GM23338 (cell line): ENCODE measurements around the gene ITGB2. TPM values are rescaled to one million over a fixed set of nuclear protein-coding genes. Genes with fewer than 3 reads are reported as not detected.

ENCODE experiments used
- ATAC-seq: fragments of 200-7000 bp; cut with Tn5 transposase; 3 replicates; pipeline ENCODE4 v1.9.1; 2020
- DNase-seq: peaks from one replicate; pipeline ENCODE4 v3.0.0-alpha.2; 2015; ENCODE audit warnings: low spot score
- H2AFZ ChIP-seq: fragments of 200-600 bp; sonication (generic); 2 replicates; pipeline ENCODE4 v1.8.0; 2016; ENCODE audit warnings: antibody characterized with exemption, mild to moderate bottlenecking, moderate library complexity
- H3F3A ChIP-seq: fragments of 200-600 bp; sonication (generic); replicated peaks from 2 replicates; pipeline ENCODE4 v1.8.0; 2017; ENCODE audit warnings: antibody characterized with exemption, mixed run types, low read depth
- H3K27ac ChIP-seq: fragments of 200-600 bp; sonication (generic); 2 replicates; pipeline ENCODE4 v1.6.1; 2016; ENCODE audit warnings: low read depth
- H3K27me3 ChIP-seq: fragments of 200-600 bp; sonication (generic); 2 replicates; pipeline ENCODE4 v1.8.0; 2016; ENCODE audit warnings: mild to moderate bottlenecking, mixed run types, moderate library complexity; ENCODE audit not compliant: insufficient read depth
- H3K36me3 ChIP-seq: fragments of 200-600 bp; sonication (generic); 2 replicates; pipeline ENCODE4 v1.8.0; 2016; ENCODE audit warnings: mild to moderate bottlenecking; ENCODE audit not compliant: insufficient read depth
- H3K4me1 ChIP-seq: fragments of 200-600 bp; sonication (generic); 2 replicates; pipeline ENCODE4 v1.8.0; 2016; ENCODE audit warnings: mild to moderate bottlenecking, moderate library complexity; ENCODE audit not compliant: insufficient read depth
- H3K4me2 ChIP-seq: fragments of 200-600 bp; sonication (generic); 2 replicates; pipeline ENCODE4 v1.7.1; 2017; ENCODE audit warnings: mixed run types
- H3K4me3 ChIP-seq: fragments of 200-600 bp; sonication (generic); 2 replicates; pipeline ENCODE4 v1.6.1; 2016; ENCODE audit warnings: mixed run types
- H3K79me2 ChIP-seq: fragments of 200-600 bp; sonication (generic); replicated peaks from 2 replicates; pipeline ENCODE4 v1.8.0; 2017; ENCODE audit warnings: mild to moderate bottlenecking; ENCODE audit not compliant: insufficient read depth
- H3K9me2 ChIP-seq: fragments of 200-600 bp; sonication (generic); 2 replicates; pipeline ENCODE4 v1.8.0; 2017; ENCODE audit not compliant: insufficient read depth
- H4K20me1 ChIP-seq: fragments of 200-600 bp; sonication (generic); replicated peaks from 2 replicates; pipeline ENCODE4 v1.8.0; 2017; ENCODE audit warnings: mild to moderate bottlenecking; ENCODE audit not compliant: insufficient read depth
- H3K27ac Mint-ChIP-seq: 2 replicates; pipeline ENCODE4 v1.8.0; 2020; ENCODE audit warnings: inconsistent platforms, mild to moderate bottlenecking, moderate library complexity, mixed read lengths
- H3K27me3 Mint-ChIP-seq: 3 replicates; pipeline ENCODE4 v1.8.0; 2022; ENCODE audit warnings: low read depth, mild to moderate bottlenecking, moderate library complexity, mixed read lengths, inconsistent platforms; ENCODE audit not compliant: insufficient read depth, poor library complexity
- H3K36me3 Mint-ChIP-seq: 3 replicates; pipeline ENCODE4 v1.8.0; 2021; ENCODE audit warnings: low read depth, mild to moderate bottlenecking, inconsistent platforms, moderate library complexity, mixed read lengths
- H3K4me1 Mint-ChIP-seq: 3 replicates; pipeline ENCODE4 v1.8.0; 2020; ENCODE audit warnings: mild to moderate bottlenecking, inconsistent platforms, mixed read lengths
- H3K4me3 Mint-ChIP-seq: 3 replicates; pipeline ENCODE4 v1.8.0; 2021; ENCODE audit warnings: moderate library complexity, mild to moderate bottlenecking, inconsistent platforms, mixed read lengths
- H3K9me3 Mint-ChIP-seq: 3 replicates; pipeline ENCODE4 v1.8.0; 2020; ENCODE audit warnings: moderate library complexity, mild to moderate bottlenecking, inconsistent platforms, mixed read lengths
- ETS1 ChIP-seq: IDR thresholded peaks from 2 replicates; pipeline ENCODE4 v1.6.1; 2016; ENCODE audit warnings: antibody characterized with exemption
- JUNB ChIP-seq: IDR thresholded peaks from one replicate; pipeline ENCODE4 v1.6.1; 2016; ENCODE audit warnings: antibody characterized with exemption; ENCODE audit not compliant: unreplicated experiment
- POLR2AphosphoS5 ChIP-seq: IDR thresholded peaks from 2 replicates; pipeline ENCODE4 v1.6.1; 2016; ENCODE audit warnings: antibody characterized with exemption, low read depth
- REST ChIP-seq: IDR thresholded peaks from one replicate; pipeline ENCODE4 v1.6.1; 2018; ENCODE audit warnings: antibody characterized with exemption; ENCODE audit not compliant: unreplicated experiment
- STAT1 ChIP-seq: IDR thresholded peaks from one replicate; pipeline ENCODE4 v1.6.1; 2016; ENCODE audit warnings: antibody characterized with exemption; ENCODE audit not compliant: unreplicated experiment
- ZNF114 ChIP-seq: fragments of 250-450 bp; sonication (Bioruptor Pico); IDR thresholded peaks from 2 replicates; pipeline ENCODE4 v1.5.0; 2020; ENCODE audit warnings: mild to moderate bottlenecking, moderate library complexity
- polyA plus RNA-seq: library from polyadenylated mRNA; unstranded; fragments of >200 nt; fragmentation: Nextera tagmentation; extraction: Ambion mirVana; gene quantifications from 2 replicates; pipeline ENCODE4 v1.2.1, GENCODE V29; 2016
- total RNA-seq: library from RNA; depleted of rRNA; stranded (reverse); fragments of >200 nt; shearing (Covaris generic); gene quantifications from 2 replicates; pipeline ENCODE4 v1.2.3, GENCODE V29; 2014
- TF ChIP-seq, protein P1 (sequence below), 2 experiments: fragments of 200-600 bp in 1 of 2; sonication (generic) in 1 of 2; conservative IDR thresholded peaks; 2 replicates each; pipeline versions ENCODE4 v1.5.1 to v1.6.1; 2016 to 2017; ENCODE audit warnings: antibody characterized with exemption in 2 of 2, low read depth in 2 of 2, mild to moderate bottlenecking in 2 of 2, moderate library complexity in 1 of 2
- TF ChIP-seq, protein P2 (sequence below): fragments of 250-450 bp; sonication (Bioruptor Pico); IDR thresholded peaks from 2 replicates; pipeline ENCODE4 v1.5.0; 2020; ENCODE audit warnings: mild to moderate bottlenecking, moderate library complexity

Gene ITGB2
- total and polyA plus RNA-seq, 2 experiments from 2014 or later, result 0.44 to 0.63 TPM

- no peak for TF ChIP-seq REST
- TF ChIP-seq STAT1, result no peak
- TF ChIP-seq POLR2AphosphoS5, result no peak
- no peak for TF ChIP-seq ZNF114
- TF ChIP-seq, protein P1, sequence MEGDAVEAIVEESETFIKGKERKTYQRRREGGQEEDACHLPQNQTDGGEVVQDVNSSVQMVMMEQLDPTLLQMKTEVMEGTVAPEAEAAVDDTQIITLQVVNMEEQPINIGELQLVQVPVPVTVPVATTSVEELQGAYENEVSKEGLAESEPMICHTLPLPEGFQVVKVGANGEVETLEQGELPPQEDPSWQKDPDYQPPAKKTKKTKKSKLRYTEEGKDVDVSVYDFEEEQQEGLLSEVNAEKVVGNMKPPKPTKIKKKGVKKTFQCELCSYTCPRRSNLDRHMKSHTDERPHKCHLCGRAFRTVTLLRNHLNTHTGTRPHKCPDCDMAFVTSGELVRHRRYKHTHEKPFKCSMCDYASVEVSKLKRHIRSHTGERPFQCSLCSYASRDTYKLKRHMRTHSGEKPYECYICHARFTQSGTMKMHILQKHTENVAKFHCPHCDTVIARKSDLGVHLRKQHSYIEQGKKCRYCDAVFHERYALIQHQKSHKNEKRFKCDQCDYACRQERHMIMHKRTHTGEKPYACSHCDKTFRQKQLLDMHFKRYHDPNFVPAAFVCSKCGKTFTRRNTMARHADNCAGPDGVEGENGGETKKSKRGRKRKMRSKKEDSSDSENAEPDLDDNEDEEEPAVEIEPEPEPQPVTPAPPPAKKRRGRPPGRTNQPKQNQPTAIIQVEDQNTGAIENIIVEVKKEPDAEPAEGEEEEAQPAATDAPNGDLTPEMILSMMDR (conservative IDR thresholded peaks at IDR 0.05; ENCODE audit: low read depth in 2 of 2), result no peak
These were observed 79.9 kb downstream of the ITGB2 start (continued) for GRCh38 chr21:44840771-44841170.

DNA sequence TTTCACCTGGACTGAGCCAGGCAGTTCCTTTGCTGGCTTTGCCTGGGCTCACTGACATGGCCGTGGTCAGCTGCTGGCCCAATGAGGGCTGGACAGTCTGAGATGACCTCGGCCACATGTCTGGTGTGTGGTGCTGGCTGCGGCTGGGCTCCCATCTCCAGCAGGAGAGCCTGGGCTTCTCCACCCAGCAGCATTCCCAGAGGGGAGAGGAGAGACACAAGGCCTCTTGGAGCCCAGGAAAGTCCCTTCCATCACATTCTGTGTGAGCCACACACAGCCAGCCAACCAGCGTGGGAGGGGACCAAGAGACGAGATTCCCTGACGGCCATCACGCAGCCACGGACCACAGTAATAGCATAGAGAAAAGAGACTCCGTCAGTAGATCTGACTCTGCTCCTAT is 81.7 kb downstream of the ITGB2 start:
- no peaks in the 10 kb centered on the region for H3K9me2 ChIP-seq
- H3K9me3 Mint-ChIP-seq, result no peaks in the 10 kb centered on the region
- no peak overlapping the region for H3K4me2 ChIP-seq
- H3K4me3 Mint-ChIP-seq, result no peak overlapping the region
- no peaks in the 10 kb centered on the region for H4K20me1 ChIP-seq
- DNase-seq, result no peak
- no peak for ATAC-seq
- no peaks in the 10 kb centered on the region for H3K79me2 ChIP-seq
- H3K27me3 ChIP-seq, result no peaks in the 10 kb centered on the region
- H3K36me3 Mint-ChIP-seq, result no peaks in the 10 kb centered on the region
- H3F3A ChIP-seq, result no peaks in the 10 kb centered on the region
- H3K27ac Mint-ChIP-seq, result no peak overlapping the region
- H3K4me1 Mint-ChIP-seq, result no peaks in the 10 kb centered on the region
- no peak overlapping the region for H3K4me3 ChIP-seq
- no peaks in the 10 kb centered on the region for H3K4me1 ChIP-seq
- no peaks in the 10 kb centered on the region for H3K36me3 ChIP-seq
- TF ChIP-seq, protein P1 (conservative IDR thresholded peaks at IDR 0.05; ENCODE audit: low read depth in 2 of 2), result no peak
- TF ChIP-seq JUNB, result no peak
- no peak for TF ChIP-seq ETS1
- no peak for TF ChIP-seq STAT1
- TF ChIP-seq, protein P2, sequence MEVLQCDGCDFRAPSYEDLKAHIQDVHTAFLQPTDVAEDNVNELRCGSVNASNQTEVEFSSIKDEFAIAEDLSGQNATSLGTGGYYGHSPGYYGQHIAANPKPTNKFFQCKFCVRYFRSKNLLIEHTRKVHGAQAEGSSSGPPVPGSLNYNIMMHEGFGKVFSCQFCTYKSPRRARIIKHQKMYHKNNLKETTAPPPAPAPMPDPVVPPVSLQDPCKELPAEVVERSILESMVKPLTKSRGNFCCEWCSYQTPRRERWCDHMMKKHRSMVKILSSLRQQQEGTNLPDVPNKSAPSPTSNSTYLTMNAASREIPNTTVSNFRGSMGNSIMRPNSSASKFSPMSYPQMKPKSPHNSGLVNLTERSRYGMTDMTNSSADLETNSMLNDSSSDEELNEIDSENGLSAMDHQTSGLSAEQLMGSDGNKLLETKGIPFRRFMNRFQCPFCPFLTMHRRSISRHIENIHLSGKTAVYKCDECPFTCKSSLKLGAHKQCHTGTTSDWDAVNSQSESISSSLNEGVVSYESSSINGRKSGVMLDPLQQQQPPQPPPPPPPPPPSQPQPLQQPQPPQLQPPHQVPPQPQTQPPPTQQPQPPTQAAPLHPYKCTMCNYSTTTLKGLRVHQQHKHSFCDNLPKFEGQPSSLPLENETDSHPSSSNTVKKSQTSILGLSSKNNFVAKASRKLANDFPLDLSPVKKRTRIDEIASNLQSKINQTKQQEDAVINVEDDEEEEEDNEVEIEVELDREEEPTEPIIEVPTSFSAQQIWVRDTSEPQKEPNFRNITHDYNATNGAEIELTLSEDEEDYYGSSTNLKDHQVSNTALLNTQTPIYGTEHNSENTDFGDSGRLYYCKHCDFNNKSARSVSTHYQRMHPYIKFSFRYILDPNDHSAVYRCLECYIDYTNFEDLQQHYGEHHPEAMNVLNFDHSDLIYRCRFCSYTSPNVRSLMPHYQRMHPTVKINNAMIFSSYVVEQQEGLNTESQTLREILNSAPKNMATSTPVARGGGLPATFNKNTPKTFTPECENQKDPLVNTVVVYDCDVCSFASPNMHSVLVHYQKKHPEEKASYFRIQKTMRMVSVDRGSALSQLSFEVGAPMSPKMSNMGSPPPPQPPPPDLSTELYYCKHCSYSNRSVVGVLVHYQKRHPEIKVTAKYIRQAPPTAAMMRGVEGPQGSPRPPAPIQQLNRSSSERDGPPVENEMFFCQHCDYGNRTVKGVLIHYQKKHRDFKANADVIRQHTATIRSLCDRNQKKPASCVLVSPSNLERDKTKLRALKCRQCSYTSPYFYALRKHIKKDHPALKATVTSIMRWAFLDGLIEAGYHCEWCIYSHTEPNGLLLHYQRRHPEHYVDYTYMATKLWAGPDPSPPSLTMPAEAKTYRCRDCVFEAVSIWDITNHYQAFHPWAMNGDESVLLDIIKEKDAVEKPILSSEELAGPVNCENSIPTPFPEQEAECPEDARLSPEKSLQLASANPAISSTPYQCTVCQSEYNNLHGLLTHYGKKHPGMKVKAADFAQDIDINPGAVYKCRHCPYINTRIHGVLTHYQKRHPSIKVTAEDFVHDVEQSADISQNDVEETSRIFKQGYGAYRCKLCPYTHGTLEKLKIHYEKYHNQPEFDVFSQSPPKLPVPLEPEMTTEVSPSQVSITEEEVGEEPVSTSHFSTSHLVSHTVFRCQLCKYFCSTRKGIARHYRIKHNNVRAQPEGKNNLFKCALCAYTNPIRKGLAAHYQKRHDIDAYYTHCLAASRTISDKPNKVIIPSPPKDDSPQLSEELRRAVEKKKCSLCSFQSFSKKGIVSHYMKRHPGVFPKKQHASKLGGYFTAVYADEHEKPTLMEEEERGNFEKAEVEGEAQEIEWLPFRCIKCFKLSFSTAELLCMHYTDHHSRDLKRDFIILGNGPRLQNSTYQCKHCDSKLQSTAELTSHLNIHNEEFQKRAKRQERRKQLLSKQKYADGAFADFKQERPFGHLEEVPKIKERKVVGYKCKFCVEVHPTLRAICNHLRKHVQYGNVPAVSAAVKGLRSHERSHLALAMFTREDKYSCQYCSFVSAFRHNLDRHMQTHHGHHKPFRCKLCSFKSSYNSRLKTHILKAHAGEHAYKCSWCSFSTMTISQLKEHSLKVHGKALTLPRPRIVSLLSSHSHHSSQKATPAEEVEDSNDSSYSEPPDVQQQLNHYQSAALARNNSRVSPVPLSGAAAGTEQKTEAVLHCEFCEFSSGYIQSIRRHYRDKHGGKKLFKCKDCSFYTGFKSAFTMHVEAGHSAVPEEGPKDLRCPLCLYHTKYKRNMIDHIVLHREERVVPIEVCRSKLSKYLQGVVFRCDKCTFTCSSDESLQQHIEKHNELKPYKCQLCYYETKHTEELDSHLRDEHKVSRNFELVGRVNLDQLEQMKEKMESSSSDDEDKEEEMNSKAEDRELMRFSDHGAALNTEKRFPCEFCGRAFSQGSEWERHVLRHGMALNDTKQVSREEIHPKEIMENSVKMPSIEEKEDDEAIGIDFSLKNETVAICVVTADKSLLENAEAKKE (CRISPR knock-in tag), result no peak
- no peak for TF ChIP-seq POLR2AphosphoS5
- H3K27me3 Mint-ChIP-seq, result peaks cover 8% of the 10 kb centered on the region
- H2AFZ ChIP-seq, result no peak overlapping the region
- H3K27ac ChIP-seq, result no peak overlapping the region
